GM18526 (cell line): ENCODE results near the gene SKP1.

ENCODE experiments used
- POLR2A ChIP-seq: IDR thresholded peaks from 3 replicates; pipeline ENCODE4 v1.6.1; 2011; ENCODE audit not compliant: insufficient read length; ENCODE audit errors: extremely low read depth

SKP1 gene

DNA sequence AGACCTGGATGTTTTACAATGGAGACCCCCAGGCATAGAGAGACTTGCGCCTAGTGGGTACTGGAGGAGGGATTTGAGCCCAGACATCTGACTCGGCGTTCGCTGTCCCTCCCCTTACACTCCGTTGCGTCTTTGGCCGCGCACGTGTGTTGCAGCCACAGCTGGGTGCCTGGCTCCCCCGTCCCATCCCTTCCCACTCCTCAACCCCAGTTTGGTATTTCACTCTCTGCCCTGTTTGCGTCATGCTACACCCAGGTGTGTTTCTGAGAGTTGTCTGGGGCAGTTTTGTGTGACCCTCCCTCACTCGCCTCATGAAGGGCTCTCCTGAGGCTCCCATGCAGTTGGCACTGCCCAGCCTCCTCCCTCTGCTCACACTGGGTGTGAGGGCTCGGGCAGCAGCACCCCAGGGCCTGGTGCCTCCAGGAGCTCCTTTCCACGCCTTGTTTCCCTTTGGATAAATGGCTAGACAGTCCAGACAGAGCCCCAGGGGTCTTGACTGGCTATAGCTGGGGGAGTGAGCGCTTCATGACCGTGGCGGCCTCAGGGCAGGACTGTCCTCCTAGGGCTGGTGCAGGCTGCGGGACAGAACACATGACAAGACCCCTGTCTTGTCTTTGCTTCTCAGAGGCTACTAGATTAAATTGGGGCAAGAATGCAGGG lies 48.6 kb downstream of the SKP1 start:
- no peak for TF ChIP-seq POLR2A

DNA sequence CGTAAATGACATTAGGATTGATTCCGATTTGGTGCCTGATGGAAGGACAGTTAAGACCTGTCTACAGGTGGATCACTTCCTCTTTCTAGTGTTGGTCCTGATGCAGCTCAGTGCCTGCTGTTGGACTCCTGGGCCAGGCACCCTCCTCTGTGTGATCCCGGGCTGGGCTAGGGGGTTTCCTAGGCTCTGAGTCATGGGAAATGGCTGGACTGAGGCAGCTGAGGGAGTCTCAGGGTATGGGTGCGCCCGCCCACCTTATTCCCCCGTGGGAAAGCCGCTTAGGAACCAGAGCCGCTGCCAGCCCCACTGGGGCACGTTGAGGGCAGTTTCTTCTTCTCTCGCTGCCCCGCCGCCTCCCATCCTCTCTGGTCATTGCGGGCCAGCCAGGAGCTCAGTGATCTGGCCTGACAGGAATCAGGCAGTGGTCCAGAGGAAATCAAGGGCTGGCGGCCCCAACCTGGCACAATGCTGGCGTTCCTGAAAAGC lies 49.3 kb downstream of the SKP1 start:
- TF ChIP-seq POLR2A: no peak

DNA sequence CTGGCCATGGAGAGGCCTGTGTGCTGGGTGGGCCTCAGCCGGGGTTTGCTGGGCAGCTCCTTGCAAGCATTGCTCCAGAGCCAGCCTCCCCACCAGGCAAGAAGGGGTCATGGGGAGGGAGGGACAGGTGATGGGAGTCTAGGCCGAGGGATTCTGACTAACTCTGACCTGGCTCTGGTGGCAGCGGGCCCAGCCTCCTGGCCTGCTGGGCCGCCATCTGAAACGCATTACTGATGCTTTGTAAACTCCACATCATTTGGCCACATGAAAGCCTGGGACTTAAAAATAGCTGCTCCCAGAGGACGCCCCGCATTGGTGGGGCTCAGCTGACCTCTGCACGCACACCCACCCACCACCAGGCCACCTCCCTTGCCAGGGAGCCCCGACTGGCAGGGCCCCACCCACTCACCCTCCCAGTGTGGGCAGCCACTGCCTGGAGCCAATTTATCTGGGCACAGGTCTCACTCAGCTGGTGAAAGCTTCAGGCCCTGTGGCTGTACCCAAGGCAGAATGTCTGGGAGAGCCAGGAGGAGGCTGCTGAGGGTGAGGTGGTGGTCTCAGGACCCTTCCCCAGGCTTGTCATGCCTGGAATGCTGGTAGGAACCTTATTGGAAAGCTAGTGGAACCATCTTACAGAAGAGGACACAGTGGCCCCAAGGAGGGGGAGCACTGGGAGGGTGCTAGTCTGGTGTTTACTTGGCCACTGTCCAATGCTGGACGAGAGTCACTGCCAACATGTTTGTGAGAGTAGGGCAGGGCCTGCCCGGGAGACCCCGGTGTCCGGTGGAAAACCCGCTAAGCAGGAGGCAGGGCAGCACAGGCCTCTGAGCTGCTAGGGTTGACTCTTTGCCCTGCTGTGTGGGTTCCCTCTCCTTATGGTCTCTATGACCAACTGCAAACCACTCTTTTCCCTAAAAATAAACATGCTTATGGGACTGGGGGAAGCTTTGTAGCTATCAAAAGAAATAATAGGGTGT lies 51.4 kb downstream of the SKP1 start:
- TF ChIP-seq POLR2A: no peak

DNA sequence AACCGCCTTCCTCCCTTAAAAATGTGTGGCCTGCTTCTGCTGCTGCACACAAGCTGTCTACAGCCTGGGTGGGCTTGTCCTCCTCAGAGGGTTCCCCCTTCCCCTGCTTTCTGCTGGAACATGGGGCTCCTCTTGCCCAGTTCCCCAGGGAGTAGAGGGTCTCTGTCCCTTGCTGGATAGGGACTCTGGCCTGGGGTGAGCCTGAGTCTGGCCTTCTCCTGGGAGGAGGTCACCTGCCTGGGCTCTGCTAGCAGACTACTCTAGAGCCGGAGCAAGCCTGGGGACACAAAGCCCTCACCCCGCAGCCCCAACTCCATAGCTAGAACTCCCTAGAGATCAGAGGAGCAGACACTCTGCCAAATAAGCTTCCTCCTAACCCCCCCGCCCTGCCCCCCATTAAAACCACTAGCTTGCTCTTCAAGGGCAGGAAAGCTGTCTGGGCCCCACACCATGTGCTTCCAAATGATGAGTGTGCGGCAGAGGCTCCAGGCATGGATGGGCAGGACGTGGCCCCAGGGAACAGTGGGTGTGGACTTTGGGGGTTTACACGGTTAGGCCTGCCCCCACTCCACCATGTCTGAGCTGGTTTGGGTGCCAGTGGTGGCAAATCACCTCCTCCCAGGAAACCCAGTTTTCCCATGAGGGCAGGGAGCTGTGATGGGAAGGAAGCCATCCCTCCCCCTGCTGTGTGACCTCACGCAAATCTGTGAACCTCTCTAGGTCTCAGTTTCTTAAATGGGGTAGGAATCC lies 52.3 kb downstream of the SKP1 start:
- TF ChIP-seq POLR2A: no peak

DNA sequence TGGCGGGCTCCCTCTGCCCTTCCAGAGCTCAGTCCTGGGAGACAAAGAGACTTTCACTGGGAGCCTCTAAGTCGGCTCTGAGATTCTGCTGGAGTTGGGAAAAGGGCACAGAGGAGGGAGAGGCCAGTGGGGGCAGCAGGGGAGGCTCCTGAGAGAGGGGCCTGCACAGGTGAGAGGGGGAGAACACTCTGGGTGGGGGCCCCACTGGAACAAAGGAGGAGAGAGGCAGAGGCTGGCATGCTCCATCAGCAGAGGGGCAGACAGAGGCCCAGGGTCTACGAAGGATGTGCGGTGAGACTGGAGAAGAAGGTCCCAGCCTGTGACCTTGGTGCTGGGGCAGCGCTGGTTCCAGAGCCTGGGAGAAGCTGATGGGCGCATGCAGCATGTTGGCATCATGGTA lies 53.4 kb downstream of the SKP1 start:
- TF ChIP-seq POLR2A: no peak

DNA sequence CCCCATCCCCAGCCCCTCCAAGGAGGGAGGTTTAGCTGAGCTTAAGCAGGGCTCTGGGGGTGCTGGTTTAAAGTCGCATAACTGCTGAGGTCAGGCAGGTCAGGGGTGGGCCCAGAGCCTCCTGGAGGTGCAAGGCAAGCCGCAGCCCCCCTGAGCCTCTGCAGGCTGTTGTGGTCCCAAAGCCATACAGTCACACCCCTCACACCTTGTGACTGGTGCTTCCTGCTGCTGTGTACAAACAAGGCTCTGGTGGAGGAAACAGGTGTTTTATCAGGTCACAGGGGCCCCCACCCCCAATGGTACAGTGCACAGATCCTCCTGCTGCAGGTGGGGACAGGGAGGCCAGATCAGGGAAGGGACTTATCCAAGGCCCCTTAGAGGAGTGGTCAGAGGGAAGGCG lies 54.2 kb downstream of the SKP1 start:
- no peak for TF ChIP-seq POLR2A

DNA sequence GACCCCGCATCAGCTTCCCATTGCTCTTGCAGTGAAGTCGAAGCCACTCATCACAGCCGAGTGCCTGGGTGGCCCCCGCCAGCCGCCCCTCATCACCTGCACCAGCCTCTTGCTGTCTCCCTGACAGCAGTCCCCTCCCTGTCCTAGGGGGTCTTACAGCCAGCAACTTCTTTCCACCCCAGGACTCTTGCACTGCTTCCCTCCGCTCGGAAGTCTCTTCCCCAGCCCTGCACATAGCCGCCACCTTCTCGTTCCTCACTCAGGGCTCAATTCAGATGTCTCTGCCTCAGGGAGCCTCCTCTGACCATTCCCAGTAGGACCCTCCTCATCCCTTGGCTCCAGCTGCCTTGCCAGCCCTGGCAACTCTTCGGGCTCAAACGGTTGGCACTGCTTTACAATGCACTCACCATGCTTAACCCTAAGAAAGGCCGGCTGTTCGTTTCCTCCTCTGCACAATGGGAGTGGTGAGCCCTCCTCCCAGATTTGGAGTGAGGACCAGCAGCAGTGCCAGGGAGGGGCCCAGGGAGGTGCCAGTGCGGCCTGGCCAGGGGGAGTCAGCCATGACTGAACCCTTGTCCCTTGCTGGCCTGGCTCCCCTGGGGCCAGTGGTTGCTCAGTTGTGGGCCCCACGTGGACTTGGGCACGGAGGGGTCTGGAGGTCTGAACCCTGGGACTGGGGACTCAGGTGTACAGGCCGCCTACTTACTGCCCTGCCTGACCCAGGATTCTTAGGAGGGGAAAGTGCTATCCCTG lies 56.2 kb downstream of the SKP1 start:
- TF ChIP-seq POLR2A: no peak

DNA sequence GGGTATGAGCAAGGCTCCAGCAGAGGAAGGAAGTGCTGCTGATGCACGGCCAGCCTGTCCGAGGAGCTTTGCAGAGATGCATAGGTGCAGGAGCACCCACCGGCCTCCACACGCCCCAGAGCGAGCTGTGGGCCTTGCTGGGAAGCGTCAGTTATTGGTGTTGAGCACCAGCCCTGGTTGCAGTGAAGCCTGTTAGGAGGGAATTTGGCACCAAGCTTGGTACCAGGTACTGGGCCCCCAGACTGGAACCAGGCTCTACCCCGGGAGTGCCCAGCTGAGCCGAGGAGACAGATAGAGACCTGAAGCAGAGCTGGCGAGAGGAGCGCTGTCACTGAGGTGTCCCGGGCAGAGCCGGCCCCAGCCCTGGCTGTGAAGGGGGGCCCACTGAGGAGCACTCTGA lies 57.0 kb downstream of the SKP1 start:
- TF ChIP-seq POLR2A: no peak

DNA sequence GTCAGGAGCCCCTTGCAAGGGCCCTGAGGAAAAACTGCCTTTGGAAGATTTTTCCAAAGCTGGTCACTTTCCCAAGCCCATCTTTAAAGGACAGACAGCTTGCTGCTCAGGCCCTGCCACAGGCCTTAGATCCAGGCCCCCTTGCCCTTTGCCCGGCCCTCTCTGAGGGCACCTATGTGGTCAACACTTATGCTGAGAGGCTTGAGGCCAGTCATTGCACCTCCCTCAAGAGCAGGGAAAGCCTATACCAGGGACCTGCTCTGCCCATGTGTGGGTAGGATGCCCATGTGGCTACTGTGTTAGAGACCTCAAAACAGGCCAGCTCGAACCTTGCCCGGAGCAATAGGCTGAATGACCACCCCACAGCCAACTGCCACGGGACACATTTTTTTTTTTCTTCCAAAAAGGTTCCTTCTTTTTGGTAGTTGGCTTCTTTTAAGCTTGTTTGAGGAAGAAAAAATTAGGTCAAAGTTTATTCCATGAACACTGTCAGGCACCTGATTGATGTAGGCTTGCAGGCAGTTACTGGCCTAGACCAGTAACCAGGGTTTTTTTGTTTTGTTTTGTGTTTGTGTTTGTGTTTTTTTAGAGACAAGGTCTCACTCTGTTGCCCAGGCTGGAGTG lies 58.4 kb downstream of the SKP1 start:
- no peak for TF ChIP-seq POLR2A

DNA sequence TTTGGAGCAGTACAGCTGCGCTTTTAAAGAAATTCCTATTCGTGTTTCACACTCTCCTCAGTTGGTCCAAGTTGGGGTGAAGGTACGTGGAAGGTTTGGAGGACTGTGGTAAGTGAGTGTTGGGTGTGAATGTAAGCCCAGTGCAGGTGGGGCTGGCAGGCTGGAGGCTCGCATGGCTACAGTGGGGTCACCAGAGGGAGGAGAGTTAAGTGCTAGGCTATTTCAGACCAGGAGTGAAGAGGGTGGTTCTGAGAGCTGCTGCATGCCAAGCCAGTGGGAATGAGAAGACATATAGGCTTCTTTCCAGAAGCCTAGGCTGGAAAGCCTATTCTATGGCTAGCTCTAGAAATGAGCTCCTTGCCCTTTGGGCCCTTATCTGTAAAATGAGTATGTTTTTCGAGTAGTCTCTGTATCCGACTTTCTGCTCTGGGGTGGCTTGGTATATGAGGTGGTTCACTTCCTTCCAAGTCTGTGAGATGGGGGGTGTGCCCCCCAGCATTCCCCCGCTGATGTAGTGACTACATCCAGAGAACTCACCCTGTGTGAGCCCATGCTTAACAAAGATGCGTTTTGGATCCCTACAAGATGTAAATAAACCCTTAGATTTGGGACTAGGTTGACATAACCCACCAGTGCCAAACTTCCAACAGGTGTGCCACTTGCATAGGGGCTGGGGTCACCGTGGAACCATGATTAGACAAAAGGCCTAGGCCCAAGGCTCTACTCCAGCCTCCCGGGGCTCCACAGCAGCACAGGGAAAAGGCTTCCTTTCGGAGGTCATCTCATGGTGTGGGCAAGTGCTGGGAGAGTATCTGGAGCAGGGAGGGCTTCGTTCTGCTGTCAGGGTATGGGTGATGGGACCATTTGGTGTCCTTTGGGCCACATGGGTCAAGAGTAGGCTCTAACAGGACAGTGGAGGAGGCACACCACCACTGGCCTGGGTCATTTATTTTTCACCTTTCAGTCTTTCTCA lies 59.7 kb downstream of the SKP1 start:
- TF ChIP-seq POLR2A: no peak

DNA sequence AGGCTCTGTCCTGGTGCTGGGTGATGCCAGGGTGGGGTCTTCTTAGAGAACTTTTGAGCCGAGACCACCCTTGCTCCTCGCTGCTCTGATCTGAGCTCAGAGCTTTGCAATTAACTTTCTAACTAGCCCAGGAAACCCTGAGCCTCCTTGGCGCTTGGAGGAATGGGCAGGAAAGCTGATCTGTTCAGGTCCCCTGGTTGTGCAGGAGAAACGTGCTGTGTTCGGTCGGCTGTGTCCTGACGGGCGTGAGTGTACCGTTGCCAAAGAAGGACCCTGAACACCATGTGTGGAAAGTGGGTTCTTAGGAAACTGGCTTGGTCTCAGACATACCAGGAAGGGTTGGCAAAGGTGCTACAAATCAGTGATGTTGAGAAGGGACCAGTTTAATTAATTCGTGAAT lies 60.5 kb downstream of the SKP1 start:
- no peak for TF ChIP-seq POLR2A

DNA sequence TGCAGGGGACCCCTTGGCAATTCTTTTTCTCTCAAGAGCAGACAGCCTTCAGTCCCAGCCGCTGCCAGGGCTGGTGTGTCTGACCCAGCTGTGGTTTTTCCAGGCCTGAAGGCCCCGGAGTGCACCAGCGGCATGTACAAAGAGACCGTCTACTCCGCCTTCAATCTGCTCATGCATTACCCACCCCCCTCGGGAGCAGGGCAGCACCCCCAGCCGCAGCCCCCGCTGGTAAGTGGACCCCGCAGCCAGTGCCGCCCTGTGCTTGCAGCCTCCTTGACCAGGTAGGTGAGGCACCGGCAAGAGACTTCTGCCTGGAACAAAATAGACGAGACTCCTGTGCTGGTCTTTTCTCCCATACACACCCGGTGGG lies 61.0 kb downstream of the SKP1 start:
- TF ChIP-seq POLR2A: no peak
